HepG2 (cell line): ENCODE data around the gene QKI.

ENCODE experiments used
- FOXJ3 ChIP-seq: sonication (generic); formaldehyde crosslinking; IDR thresholded peaks from 2 replicates; pipeline ENCODE4 v1.4.0; 2020; ENCODE audit warnings: missing genetic modification reagents, mild to moderate bottlenecking, borderline replicate concordance
- HMG20A ChIP-seq: IDR thresholded peaks from 2 replicates; pipeline ENCODE4 v1.6.1; 2016; ENCODE audit warnings: borderline replicate concordance

- TF ChIP-seq FOXJ3 (CRISPR knock-in tag) (no peak), HMG20A (CRISPR knock-in tag) (no peak)
Observed at GRCh38 chr6:163568275-163568674, 153.8 kb downstream of the QKI start.
